ENCODE measurements around the gene AK1.

The AK1 gene, protein sequence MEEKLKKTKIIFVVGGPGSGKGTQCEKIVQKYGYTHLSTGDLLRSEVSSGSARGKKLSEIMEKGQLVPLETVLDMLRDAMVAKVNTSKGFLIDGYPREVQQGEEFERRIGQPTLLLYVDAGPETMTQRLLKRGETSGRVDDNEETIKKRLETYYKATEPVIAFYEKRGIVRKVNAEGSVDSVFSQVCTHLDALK

DNA sequence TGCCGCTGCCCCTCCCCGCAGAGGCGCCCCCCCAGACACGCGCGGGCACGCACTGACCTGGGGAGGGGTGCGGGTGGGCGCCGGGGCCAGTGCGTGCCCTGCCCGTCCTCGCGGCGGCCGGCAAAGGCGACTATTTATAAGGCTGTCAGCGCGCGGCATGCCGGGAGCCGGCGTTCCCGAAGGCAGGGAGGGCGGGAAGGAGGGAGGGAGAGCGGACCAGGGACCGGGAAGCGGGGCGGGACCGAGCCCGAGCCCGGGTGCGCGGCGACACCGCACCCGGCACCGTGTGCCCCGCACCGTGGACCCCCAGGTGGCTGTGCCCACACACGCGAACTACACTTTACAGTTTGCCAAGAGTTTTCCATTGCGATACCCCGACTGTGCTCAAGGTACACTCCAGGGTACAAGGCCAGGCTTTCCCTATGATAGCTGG lies at the start of gene AK1:
Gene AK1 (minus strand): TSS at position 110 of the 433 bp plus-strand sequence. CDS start 3,058 bp downstream, outside the sequence.
- ATAC-seq = no peak

DNA sequence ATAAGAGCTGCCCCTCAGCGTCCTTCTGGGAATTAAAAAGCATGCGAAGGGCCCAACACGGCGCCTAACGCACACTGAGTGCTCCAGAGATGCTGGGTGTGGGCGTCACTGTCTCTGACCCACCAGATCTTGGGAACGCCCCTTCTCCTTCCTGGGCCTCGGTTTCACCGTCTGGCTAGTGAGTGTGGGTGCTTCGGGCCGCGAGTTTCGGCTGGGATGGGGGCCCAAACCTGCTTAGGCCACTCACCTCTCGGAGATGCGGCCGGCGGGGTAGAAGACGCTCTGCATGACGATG lies 49.4 kb upstream of the AK1 start:
- ATAC-seq = no peak
- peak; percentile 21 for DNase-seq

More for the DNA sequence above, at the start of gene AK1:
- DNase-seq = no peak

DNA sequence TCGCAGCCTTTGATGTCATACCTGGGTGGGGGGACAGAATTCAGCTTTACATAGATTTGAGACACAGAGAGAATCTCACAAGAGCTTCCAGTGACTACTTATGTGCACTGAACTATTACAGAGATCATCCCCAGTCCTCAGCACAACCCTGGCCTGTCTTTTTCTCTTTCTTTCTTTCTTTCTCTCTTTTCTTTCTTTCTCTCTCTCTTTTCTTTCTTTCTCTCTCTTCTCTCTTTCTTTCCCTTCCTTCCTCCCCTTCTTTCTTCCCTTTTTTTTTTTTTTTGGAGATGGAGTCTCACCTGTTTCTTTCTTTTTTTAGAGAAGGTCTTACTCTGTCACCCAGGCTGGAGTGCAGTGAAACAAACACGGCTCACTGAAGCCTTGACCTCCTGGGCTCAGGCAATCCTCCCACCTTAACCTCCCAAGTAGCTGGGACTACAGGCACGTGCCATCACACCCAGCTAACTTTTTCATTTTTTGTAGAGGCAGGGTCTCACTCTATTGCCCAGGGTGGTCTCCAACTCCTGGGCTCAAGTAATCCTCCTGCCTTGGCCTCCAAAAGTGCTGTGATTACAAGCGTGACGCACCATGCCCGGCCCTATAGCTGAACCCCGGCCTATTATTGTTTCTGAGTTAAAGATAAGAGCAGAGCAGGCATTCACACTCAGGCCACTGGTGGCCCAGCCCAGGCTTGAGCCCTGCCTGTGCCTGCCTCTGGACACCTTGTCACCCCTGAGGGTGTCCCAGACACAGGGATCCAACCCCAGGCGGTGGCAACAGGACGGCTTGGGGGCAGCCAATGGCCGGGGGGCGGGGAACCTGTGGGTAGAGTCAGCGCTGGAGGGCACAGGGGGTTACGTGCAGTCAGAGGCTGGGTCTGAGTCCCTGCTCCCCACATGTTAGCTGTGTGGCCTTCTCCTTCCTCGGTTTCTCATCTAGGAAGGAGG lies 48.8 kb upstream of the AK1 start:
- no peak for ATAC-seq

DNA sequence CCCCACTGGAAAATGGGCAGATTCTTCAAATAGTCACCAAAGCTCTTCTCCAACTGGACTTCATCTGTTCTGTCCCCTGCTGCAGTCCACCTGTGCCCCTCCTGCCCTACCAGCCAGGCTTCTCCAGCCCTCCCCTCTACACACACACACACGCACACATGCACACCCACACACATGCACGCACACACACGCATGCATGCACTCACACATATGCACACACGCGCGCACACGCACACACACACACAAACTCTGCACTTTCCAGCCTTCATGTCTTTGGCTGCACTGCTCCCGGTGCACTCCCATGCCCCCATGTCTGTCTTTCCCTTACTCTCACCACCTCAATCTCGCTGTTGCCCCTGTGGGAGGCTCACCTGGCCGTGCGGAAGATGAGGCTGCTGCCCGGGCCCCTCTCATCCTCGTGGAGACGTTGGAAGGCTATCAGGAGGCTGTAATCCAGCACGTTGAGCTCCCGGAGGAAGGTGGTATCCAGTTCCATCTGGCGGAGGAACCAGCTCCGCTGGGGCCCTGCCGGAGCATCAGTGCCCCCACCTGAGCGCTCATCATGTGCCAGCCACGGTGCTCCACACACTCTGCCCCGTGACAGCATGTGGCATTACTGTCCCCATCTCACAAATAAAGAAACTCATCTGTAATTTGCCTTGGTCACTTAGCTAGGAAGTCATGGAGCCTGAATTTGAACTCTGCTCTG lies 47.4 kb upstream of the AK1 start:
- ATAC-seq = no peak
- DNase-seq = no peak

More for the DNA sequence above, 48.8 kb upstream of the AK1 start:
- no peak for DNase-seq

DNA sequence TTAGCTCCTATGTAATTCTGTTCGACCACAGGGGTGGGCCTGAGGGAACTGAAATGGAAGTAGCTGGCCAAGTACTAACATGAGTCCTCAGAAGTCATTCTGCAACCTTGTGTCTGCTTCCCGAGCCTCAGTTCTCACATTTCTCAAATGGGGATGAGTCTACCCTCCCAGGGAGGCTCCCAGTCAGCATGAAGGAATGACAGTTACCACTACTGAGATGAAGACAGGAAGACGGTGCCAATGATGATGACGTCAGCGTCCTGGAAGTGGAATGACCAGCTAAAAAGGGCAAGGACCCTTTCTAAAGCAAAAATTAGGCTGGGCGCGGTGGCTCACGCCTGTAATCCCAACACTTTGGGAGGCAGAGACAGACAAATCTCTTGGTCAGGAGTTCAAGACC lies 46.3 kb upstream of the AK1 start:
- ATAC-seq = no peak
- no peak for DNase-seq

DNA sequence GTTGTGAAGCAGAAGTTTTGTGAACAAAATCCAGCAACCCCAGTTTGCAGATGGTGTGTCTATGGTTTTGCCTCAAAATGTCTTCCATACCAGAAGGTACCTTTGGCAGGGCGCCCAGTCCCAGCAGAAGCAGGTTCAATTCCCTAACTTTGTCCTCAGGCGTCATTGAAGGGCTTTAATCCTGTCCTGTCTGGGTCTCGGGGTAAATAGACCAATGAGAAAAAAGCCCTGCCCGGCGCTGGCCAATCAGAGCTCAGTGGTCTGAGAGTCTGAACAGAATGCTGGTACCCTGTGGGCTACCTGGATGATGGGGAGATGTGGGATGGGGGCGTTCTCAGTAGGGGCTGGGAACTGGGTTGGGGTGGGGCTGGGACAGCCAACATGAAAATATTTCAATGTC lies 45.6 kb upstream of the AK1 start:
- DNase-seq (no peak), ATAC-seq (no peak)

DNA sequence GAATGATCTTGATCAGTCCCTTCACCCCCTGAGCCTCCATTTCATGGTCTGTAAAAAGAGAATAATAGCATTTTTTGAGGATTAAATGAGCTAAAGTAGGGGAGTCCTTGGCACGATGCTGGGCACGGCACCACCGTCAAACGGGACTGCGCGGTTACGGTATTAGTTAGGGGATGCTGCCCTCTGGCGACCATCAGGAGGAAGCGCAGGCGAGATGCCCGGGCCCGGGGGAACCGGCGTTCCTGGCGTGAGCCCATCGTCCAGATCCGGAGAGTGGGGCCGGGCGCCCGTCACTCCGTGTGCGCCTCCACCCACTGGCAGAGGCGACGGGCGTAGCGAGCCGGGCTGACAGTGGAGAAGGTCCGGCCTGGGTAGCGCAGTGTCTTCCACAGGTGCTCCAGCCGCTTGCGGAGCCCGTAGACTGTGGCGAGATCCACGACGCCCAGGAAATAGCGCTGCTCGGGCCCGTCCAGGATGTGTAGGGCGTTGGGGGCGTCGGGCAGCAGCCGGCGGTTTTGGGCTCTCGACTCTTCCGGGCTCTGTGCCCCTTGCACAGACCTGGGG lies 44.2 kb upstream of the AK1 start:
- ATAC-seq (peak; percentile 16), DNase-seq (peak; percentile 84)

DNA sequence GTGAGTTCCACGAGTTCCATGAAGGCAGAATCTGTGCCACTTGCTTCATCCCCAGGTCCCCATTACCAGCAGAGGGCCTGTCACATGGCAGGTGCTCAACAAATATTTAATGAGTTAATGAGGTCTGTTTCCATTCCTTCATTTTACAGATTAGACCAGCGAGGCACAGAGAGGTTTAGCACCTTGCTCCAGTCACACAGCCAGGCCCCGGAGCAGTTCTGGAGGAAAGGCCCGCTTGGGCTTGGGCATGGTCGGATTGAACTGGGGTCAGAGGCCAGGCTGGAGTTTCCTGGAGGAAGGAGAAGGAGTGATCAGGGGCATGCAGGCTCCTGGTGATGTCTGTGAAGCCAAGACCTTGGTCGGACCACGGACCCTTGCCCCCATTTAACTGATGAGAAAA lies 43.3 kb upstream of the AK1 start:
- ATAC-seq (no peak), DNase-seq (no peak)

DNA sequence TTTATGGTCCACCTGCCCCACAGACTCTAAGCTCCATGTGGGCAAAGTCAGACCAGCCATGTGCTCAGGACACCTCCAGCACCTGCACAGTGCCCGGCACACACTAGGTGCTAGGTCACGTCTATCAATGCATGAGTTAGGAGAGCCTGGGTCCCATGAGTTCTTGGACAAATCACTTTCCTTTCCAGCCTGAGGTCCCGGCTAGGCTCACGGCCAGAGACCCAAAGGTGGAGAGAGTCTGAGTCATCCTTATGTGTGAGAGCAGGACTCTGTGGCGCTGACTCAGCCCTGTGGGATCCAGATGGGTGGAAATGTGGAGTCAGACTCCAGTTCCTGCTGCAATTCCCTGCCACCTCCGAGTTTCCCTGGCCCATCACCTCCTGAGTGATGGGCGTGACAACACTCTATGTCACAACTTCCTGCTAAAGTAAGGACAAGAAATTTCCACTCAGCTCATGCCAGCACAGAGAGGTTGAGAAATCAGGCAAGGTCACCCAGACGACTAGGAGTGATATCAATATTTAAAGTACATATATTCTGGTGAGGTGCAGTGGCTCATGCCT lies 41.9 kb upstream of the AK1 start:
- peak; percentile 61 for DNase-seq

DNA sequence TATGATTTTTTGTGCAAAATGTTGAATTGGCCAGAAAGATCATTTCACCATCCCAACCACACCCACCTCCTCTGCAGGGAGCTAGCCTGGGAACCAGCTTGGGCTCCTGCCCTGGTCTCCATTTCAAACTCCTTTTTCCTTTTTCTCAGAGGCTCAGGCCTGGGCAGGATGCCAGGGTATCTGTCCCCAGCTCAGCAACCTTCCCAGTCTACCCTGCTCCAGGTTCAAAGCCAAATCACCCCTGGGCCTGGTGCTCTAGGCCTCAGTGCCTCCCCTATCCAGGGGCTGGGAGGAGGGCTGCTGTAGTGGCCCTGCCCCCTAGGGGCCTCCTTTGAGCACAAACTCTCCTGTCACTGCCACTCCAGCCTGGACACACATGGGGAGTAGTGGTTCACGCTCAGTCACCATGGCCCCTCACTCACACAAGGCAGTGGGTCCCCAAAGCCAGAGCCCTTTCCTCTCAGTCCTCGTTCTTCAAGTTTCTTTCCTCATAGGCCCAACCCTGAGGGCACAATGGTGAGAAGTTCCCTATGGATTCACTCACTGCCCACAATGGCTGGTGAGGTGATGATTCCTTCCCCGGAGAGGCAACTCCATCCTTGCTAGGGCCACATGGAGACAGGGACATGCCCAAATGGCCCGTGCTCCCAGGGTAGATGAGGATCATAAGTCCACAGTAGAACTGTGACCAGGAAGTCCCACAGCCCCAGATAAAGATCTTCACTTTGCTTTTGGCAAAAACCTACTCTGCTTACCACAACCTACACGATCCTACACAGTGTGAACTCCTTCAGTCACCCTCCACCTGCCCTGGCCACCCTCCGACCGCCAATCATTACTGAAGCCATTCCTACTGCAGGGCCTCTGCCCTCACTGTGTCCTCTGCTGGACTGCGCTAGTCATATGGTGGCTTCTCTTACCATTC lies 41.0 kb upstream of the AK1 start:
- no peak for DNase-seq
- no peak for ATAC-seq

More for the DNA sequence above, 41.9 kb upstream of the AK1 start:
- peak; percentile 37 for ATAC-seq

DNA sequence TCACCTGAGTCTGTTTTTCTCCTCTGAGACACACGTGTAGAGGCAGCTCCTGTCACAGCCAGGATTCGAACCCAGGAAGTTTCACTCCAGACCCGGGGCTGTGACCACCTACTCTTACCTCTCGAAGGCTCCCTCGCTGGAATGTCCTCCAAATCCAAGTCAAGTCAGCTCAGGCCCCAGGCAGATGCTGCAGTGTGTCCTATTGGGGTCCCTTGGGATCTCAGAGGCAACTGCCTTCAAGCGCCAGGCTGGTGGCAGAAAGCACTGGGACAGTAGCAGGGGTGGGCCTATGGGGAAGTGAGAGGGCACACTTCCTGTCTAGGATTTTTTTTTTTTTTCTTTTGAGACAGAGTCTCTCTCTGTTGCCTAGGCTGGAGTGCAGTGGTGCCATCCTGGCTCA lies 40.1 kb upstream of the AK1 start:
- DNase-seq = no peak
- ATAC-seq = no peak

DNA sequence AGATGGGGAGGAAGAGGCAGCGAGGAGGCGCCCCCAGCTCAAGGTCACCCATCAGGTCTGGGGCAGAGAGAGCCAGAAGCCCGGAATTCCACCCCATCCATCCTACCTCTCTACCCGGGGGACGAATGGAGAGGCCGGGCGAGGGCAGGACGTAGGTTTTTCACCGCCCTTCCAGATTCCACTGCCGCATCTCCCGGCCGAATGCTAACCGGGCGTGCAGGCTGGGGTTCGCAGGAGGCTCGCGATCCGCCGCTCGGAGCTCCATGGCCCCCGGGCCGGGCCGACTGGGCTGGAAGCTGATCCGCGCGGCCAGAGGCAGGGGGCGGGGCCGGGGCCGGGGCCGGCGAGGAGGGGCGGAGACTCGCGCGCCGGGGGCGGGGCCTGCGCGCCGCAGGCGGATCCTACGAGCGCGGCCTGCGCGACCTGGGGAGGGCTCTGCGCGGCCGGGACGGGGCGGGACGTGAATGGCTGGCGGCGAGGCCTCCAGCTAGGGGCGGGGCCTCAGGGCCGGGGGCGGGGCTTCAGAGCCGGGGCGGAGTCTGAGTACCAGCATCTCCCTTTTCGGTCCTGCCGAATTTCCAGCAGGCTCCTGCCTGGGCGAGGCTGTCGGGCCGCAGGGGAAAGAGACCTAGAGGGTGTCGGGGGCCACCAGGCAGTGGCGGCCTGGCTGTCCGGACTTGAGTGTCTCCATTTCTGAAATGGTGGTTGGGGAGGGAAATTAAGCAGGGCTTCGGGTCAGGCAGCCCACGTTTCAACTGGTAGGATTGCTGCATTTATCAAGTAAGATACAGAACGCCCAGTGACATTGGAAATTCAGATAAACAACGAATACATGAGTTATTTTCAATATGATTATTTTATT lies 39.5 kb upstream of the AK1 start, which contains the start of gene ST6GALNAC4:
Gene ST6GALNAC4 (minus strand): TSS at position 322 of the 862 bp plus-strand sequence. CDS start 622 bp downstream, outside the sequence.
- DNase-seq = peak; percentile 96
- ATAC-seq = peak; percentile 89

DNA sequence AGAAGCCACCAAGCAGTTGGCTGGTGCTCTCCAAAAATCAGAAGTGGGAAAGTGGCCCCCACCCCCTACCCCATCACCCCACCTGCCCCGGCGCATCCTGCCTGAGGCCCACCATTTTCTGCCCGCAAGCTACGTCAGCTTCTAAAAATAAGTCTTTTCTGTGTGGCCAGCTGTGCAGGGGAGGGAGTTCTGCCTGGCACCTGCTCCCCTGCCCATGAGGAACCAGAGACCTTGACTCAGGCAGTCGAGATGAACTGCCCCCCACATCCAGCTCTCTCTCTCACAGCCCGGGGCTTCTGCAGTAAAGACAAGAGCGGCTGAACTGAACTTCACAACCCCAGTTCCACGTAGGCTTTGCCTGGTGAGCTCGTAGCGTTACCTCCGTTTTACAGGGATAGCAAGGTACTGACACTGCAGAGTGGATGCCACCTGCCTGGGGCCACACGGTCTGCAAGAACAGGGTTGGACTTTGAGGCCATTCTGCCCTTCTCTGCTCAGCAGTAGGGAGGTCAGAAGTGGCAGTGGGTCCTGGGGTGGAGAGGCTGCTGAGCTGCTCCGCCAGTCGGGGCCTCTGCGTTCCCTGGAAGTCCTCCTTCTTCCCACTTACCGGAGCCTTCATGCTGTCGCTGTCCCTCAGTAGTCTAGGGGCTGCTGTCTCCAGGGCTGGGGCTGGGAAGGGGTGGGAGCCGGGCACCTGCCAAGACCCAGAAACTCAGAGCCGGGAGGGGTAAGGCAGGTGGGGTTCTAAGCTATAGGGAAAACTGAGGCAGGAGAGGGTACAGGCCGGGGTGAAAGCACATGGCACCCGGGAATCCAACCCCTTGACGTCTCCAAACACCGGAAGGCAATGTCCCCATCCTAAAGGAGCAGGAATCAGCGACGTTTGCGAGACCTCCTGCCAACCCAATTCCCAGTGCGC lies 38.6 kb upstream of the AK1 start:
- ATAC-seq = peak; percentile 4
- peak; percentile 68 for DNase-seq

DNA sequence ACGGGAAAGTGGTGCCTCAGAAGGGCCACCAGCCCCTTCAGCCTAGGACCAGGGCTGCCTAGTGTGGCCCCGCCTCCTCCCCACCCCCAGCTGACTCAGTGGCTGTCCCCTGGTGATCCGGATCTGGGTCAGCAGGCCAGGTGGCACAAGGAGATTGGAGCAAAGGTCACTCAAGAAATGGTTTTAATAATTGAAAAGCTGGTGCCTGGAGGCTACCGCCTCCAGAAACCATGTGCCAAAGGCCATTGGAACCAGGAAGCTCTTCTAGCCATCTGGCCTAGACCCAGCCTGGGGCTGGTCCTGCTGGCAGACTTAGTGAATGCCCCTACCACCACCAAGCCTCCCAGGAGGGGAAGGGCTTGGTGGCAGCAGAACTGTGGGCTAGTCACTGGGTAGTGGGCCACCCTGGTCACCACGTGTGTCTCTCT lies 37.9 kb upstream of the AK1 start:
- ATAC-seq = no peak

DNA sequence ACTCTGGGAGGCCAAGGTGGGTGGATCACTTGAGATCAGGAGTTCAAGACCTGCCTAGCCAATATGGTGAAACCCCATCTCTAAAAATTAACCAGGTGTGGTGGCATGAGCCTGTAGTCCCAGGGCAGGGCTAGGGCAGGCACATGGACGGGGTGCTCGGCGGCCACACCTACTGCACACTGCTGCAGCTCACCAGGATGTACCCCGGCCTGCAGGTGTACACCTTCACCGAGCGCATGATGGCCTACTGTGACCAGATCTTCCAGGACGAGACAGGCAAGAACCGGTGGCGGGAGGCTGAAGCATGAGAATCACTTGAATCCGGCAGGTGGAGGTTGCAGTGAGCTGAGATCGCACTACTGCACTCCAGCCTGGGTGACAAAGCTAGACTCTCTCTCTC lies 36.2 kb upstream of the AK1 start:
- ATAC-seq (no peak), DNase-seq (no peak)

More for the DNA sequence above, 37.9 kb upstream of the AK1 start:
- no peak for DNase-seq

DNA sequence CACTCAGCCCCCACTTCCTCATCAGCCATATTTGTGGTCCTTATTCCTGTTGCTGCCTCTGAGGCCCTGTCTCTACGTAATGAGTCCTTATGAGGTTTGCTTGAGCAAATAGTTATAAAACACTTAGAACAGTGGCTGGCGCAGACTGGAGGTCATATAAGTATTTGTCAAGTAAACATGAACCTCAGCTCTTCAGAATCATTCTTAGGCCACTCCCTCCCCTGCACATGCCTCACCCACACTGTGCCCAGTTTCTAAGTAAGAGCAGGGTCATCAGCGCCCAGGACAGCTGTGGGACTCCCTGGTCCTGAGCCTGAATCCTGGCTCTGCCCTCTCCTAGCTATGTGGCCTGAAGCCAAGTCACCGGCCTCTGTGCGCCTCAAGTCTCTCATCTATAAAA lies 35.4 kb upstream of the AK1 start:
- no peak for ATAC-seq
- DNase-seq = no peak

DNA sequence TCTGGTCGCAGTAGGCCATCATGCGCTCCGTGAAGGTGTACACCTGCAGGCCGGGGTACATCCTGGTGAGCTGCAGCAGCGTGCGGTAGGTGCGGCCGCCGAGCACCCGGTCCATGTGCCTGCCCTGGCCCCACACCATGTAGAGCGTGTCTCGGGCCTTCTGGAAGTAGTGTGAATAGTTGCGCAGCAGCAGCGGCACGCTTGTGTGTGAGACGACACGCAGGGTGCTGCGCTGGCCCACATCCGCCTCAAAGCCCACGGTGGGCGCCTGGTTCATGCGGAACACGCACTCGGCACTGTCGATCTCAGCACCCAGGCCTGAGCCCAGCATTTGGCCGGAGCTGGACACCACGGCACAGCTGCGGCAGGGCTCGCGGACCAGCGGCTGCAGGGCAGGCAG lies 34.8 kb upstream of the AK1 start:
- DNase-seq (no peak), ATAC-seq (no peak)

DNA sequence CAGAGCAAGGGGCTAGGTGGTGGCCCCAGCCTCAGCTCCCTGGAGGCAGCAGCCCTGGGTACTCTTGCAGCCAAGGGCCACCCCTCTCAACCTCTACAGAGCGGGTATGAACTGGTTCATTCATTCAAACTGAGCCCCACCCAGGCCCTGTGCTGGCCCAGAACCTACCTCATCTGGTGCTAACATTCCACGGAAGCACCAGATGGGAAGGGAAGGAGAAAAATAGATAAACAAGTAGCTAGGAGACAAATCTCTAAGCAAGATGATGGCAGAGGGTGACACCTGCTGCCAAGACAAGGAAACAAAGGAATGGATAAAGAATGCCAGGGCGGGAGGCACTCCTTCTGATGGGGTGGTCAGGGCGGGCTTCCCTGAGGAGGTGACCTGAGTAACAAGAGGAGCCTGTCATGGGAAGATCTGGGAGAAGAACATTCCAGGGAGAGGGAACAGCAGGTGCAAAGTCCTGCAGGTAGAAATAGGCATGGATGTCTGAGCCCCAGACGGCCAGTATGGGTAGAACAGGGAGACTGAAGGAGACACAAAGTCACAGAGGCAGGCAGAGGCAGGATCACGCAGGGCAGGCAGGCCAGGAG lies 33.2 kb upstream of the AK1 start:
- ATAC-seq (no peak), DNase-seq (no peak)
